TTC549 (cell line): Measurements from ENCODE around the gene AP3B1.
A peak's percentile ranks its signal among the peaks of the same experiment; 100 is the strongest.
"Not testable (repeated sequence)": the region's sequence is repeated elsewhere in the genome, so short reads cannot be mapped to it uniquely, and the experiment has no call there.

Experiments
- FAIRE-seq: peaks from 2 replicates; lab custom pipeline; 2012; peaks lifted over from hg19 to GRCh38; lab: Jason Lieb, UNC

AP3B1 gene

DNA sequence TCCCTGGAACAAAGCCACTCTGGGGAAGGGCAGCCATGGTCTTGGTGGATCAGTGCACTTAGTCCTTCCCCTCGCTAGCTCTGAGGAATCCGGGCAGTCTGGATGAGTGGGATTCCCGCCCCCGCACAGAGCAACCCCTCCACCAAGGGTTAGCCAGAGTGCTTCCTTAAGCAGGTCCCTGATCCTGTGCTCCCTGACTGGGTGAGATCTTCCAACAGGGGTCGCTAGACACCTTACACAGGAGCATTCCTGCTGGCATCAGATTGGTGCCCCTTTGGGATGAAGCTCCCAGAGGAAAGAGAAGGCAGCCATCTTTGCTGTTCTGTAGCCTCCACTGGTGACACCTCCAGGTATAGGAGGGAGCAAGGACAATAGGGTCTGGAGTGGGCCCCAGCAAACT, 228.8 kb downstream of the AP3B1 start:
- FAIRE-seq = no peak

GRCh38 chr5:78064941-78065472, 229.5 kb downstream of the AP3B1 start:
- FAIRE-seq = no peak

GRCh38 chr5:78063495-78063894, 231.0 kb downstream of the AP3B1 start:
- FAIRE-seq = no peak

DNA sequence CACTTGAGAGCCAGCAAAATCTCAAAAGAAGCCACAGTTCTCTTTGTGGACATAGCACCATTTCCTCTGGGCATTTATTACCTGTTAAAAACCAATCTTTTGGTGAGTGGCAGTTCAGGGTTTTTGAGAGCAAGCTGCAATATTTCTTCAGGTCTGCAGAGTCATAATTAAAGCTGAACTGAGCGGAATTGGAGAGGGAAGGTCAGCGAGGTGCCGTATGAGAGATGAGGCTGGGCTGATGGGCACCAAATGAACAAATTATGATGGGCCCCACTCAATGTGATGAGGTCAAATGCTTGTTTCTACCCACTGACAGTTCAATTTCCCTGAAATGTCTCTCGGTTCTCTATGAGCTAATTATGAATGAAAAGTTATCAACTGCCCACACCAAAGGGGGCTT, 231.9 kb downstream of the AP3B1 start:
- no peak for FAIRE-seq

DNA sequence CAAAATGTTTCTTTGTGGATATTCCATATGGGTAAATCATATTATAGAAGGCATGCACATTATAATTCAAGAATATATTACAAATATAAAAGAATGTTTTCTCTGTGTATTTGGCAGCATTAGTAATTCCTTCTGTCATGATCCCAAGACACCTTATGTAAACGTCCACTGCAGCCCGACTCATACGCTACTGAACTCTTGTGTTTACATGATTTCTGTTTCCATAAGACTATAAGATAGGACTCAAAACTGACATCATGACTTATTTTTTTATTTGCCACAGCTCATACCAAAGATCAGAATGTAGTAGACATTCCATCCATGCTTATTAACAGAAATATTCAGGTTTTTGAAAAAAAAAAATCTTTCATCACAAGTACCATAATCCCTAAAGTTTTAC, 234.1 kb downstream of the AP3B1 start:
- no peak for FAIRE-seq

- no peak for FAIRE-seq
Measured at GRCh38 chr5:78058625-78059024, 235.9 kb downstream of the AP3B1 start.

- no peak for FAIRE-seq
Measured at GRCh38 chr5:78056901-78057514, 237.5 kb downstream of the AP3B1 start.

- FAIRE-seq = no peak
Measured at GRCh38 chr5:78056053-78056452, 238.4 kb downstream of the AP3B1 start.

GRCh38 chr5:78050888-78051287, 243.6 kb downstream of the AP3B1 start:
- FAIRE-seq = no peak

DNA sequence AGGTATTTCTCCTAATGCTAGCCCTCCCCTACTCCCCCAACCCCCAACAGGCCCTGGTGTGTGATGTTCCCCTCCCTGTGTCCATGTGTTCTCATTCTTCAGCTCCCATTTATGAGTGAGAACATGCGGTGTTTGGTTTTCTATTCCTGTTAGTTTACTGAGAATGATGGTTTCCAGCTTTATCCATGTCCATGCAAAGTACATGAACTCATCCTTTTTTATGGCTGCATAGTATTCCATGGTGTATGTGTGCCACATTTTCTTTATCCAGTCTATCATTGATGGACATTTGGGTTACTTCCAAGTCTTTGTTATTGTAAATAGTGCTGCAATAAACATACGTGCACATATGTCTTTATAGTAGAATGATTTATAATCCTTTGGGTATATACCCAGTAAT, 247.7 kb downstream of the AP3B1 start:
- not testable (repeated sequence) for FAIRE-seq

DNA sequence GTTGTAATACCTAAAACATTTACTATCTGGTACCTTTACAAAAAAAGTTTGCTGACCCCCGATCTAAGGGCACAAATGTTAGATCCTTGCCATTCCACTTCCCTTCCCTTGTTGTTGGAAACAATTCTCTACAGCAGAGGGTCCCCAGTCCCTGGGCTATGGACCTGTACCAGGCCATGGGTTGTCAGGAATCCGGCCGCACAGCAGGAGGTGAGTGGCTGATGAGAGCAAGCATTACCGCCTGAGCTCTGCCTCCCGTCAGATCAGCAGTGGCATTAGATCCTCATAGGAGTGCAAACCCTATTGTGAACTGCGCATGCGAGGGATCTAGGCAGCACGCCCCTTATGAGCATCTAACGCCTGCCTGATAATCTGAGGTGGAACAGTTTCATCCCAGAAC, 248.5 kb downstream of the AP3B1 start:
- FAIRE-seq = no peak

GRCh38 chr5:78041805-78042204, 252.7 kb downstream of the AP3B1 start:
- no peak for FAIRE-seq

- FAIRE-seq = no peak
Measured at GRCh38 chr5:78025540-78025939, 269.0 kb downstream of the AP3B1 start.

- no peak for FAIRE-seq
Measured at GRCh38 chr5:78019744-78020143, 274.8 kb downstream of the AP3B1 start.

- FAIRE-seq = no peak
Measured at GRCh38 chr5:78016863-78017529, 277.5 kb downstream of the AP3B1 start.

DNA sequence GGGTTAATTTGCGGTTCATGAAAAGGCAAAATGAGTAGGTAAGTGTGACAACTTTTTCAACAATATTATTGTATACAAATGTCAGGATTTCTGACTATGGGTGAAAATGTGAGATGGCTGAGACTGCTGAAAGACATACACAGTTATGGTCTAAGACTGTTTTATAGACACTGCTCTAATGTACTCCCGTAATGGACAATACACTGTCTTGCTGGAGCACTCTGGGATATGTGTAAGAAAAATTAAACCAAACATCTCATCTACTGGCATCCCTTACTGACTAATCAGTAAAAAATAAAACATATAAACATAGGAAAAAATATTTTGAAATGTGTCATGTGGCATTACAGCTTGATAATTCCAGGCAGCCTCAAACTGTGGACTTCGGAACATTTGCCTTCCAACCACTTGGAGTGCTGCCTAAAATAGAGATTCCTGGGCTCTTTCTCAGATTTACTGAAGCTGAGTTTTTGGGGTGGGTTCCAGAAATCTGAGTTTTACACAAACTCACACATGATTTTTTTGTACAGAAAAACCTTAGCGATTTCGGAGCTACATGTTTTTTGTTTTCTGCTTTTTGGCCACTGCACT, 284.5 kb downstream of the AP3B1 start:
- no peak for FAIRE-seq

DNA sequence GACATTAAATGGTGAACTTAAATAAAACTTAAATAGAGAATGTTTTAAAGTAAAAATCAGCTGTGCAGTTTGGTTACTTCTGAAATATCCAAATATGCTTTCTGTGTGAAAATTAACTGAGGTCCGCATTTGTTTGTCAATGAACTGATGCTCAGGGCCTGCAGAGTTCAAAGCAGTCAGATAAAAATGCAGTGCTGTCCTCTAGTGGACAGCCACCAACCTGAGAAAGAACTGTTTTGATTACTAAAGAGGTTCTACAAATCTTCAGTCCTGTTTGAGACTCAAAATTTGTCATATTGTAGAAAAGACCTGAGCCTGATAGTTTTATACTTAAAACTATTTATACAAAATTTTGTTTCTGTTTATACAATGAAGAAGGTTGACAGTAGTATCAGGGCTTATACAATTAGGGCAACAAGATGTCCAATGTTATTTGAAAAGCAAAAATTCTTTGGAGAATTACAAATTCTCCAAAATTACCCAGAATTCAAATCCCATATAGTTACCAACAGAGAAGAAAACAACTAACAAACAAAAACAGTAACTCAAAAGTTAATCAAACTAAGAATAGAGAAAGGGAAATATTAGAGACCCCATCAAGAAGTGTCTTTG, 286.0 kb downstream of the AP3B1 start:
- FAIRE-seq = peak; percentile 79

GRCh38 chr5:78007233-78007632, 287.3 kb downstream of the AP3B1 start:
- FAIRE-seq = no peak

DNA sequence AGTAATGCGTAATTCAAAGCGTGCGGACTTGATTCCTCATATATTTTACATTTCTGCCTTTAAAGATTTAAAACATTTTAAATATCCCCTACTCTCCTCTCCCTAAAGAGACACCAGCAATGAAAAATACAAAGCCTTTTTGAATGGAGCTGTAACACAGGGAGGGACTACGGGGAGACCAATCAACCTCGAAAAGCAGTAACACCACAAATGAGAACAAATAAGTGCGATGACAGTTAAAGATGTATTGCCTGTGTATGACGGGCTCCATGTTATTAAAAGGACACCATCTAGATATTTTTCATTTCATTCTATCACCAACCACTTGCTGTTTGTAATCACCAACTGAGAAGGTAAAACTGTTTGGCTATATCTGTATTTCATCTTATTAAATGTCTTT, 288.0 kb downstream of the AP3B1 start:
- FAIRE-seq = no peak

DNA sequence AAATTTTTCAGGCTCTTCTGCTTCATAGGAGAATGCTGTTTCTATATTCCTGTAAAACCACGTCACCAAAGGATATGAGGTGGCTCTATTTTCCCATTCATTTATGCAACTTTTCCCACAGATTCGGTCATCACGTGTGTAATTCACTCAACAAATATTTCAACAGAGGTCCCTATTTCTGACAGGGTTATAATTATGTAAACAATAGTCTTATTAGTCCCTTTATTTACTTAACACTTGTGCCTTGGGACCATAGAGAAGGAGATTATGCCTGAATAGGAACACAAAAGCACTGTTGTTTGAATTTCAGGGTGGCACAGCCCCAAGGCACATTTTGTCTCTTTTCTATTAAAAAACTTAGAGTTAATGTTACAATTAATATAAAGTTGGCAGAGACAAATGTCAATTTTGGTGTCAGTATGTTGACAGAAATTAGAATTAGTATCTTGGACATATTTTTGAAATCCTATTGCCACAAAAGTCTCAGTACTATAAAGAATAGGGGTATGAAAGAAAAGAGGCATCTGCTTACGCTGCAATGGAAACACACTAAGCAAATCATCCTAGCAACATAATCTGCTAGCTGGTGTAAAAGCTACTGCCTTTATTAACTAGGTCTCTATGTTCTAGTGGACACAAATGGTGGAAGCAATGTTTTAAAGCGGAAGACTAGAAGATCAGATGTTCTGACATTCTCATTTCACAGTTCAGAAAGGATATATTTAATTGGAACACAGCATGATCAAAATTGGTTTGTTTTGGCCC, 289.3 kb downstream of the AP3B1 start:
- FAIRE-seq = no peak

DNA sequence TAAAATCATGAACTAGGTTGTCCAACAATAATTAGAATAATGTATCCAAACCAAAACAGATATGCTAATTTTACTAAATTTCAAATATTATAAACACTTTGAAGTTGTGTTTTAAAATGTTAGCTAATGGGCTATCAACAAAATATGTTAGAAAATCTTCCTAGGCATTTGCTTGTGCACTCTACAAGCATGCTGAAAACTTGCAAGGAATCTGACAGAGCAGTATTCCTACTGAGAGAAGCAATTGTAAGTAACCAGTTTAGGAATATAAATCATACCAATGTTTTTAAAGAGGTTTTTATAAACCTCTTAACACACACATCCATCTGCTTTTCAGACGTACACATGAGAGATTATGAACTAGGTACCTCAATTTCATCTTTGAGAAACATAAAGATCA, 289.9 kb downstream of the AP3B1 start:
- no peak for FAIRE-seq

DNA sequence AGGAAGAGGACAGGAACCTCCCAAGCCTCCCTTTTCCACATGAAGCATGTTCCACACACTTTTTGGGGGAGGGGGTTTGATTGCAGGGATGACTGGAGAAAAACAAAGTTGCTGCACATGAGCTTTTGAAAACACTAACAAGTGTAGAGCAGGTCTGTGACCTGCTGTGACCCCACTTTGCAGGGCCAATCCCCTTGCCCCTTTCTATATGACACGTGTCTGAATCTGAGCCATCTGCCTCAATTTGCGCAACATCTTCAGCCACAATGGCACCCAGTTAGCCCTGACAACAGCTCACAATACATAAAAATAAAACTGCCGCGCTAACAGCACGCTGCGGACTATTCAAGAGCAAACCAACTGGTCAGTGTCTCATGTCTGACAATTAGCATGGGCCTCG, 290.6 kb downstream of the AP3B1 start:
- FAIRE-seq = no peak

- no peak for FAIRE-seq
Measured at GRCh38 chr5:78003450-78003849, 291.0 kb downstream of the AP3B1 start.
